CD4-positive, alpha-beta T cell treated with Interleukin-1 beta for 1 hour (primary cell): Measurements from ENCODE around the gene MSI2.

Source experiments
- DNase-seq, 2 donors: peaks; one replicate each; pipeline ENCODE4 v3.0.0-alpha.2; 2020 to 2022

The MSI2 gene

GRCh38 chr17:57401556-57402488 is 145.5 kb downstream of the MSI2 start:
- DNase-seq, result no peak

- no peak for DNase-seq
Observed at GRCh38 chr17:57402681-57403180, 146.4 kb downstream of the MSI2 start.

GRCh38 chr17:57403236-57403635 is 146.9 kb downstream of the MSI2 start:
- DNase-seq, result no peak

- no peak for DNase-seq
Observed at GRCh38 chr17:57404073-57404472, 147.8 kb downstream of the MSI2 start.

- DNase-seq, result no peak
Observed at GRCh38 chr17:57404795-57405490, 148.6 kb downstream of the MSI2 start.

- no peak for DNase-seq
Observed at GRCh38 chr17:57405491-57406072, 149.3 kb downstream of the MSI2 start.

GRCh38 chr17:57406131-57406980 is 150.0 kb downstream of the MSI2 start:
- DNase-seq, result no peak

- no peak for DNase-seq
Observed at GRCh38 chr17:57406981-57407286, 150.6 kb downstream of the MSI2 start.

- DNase-seq, result no peak
Observed at GRCh38 chr17:57407287-57408070, 151.2 kb downstream of the MSI2 start.

- DNase-seq, result peak in 1 of 2 donors; percentile 6
Observed at GRCh38 chr17:57408071-57408811, 151.9 kb downstream of the MSI2 start.

GRCh38 chr17:57410169-57410568 is 153.8 kb downstream of the MSI2 start:
- DNase-seq, result no peak

GRCh38 chr17:57412520-57413096 is 156.3 kb downstream of the MSI2 start:
- DNase-seq, result no peak

GRCh38 chr17:57413848-57414651 is 157.7 kb downstream of the MSI2 start:
- no peak for DNase-seq

- DNase-seq, result no peak
Observed at GRCh38 chr17:57415751-57416207, 159.5 kb downstream of the MSI2 start.

- DNase-seq, result no peak
Observed at GRCh38 chr17:57416369-57416768, 160.0 kb downstream of the MSI2 start.

GRCh38 chr17:57417956-57418355 is 161.6 kb downstream of the MSI2 start:
- DNase-seq, result no peak

- no peak for DNase-seq
Observed at GRCh38 chr17:57418463-57419246, 162.3 kb downstream of the MSI2 start.

GRCh38 chr17:57419940-57420550 is 163.7 kb downstream of the MSI2 start:
- DNase-seq, result no peak
